ENCODE data around the gene NRIP2.

Gene NRIP2

DNA sequence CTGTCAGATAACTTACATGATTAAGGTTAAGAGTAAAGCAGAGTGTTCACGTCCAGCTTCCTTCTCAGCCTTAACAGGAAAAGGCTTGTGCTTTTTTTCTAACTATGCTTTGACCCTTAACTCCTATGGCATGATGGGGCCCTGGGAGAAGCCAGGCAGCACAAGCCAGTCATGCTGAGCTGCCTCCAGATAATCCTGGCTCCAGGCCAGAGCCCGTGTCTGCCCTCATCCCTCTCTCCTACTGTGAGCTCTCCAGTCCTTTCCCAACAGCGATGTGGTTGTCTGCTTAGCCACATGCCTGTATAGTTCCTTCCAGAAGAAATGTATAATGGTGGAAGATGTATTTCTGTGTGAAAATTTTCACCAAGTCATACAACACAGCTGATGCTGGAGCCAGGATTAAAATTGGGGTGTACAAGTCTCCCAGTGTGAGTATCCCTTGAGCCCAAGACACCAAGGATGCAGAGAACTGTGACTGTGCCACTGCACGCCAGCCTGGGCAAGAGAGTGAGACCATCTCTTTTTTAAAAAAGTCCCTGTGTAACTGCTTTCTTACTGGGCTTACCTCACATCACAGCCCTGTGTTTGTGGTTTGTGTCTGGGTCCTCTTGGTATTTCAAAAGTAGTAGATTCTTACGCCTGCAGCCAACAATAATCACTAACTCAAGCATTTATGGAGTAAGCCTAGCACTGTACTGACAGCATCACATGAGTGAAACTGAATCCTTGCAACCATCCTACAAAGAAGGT, 30.3 kb downstream of the NRIP2 start:
- no peak for DNase-seq (ENCODE audit: low read depth)

DNA sequence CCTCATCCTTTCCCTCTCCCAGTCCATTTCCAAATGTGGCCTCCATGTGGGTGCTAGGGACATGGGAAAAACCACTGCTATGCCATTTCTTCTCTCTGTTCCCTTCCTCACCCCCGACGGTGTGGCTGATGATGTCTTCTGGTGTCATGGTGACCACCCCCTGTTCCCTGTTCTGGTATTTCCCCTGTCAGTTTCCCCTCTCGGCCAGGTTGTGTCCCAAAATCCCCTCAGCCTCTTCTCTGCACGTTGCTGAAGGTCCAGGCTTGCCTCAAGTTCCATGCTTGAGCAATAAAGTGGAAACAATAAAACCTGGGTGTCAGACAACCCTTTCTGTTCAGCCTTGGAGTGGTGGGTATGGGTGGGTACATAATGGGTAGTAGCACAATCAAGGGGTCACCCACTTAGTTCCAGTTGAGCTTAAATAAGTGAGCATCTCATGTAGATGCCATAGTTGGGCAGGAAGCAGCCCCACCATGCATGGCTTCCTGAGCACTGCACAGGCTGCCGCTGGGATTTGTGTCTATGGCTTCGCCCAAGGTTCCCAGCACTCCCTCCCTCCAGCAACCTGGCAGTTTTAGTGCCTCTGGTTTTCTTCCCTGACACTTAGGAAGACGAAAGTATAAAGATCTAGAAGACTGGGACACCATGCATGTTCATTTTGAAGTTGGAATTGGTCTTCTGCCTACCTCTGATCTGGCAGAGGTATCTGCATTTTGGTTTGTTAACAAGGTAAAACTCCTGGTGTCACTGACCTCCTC, 31.0 kb downstream of the NRIP2 start:
- no peak for DNase-seq (ENCODE audit: low read depth)

DNA sequence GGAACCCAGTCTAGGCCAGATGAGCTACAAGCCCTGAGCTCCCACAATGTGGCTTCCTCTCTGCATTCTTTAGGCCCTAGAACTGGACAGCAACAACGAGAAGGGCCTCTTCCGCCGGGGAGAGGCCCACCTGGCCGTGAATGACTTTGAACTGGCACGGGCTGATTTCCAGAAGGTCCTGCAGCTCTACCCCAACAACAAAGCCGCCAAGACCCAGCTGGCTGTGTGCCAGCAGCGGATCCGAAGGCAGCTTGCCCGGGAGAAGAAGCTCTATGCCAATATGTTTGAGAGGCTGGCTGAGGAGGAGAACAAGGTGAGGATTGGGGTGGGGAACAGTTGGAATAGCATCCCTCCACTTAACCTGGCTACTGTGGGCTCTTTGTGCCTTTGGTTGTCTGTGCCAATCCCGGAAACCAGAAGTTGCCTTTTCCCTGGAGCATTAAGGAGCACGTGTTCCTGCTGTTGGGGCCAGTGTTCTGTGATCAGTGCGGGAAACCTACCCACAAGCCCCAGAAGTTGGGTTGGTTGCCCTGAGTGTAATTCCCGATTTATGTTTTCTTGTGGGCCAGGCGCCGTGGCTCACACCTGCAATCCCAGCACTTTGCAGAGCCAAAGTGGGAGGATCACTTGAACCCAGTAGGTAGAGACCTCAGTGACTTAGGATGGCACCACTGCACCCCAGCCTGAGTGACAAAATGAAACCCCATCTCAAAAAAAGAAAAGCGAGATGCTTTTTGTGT, 33.6 kb downstream of the NRIP2 start:
- DNase-seq (ENCODE audit: low read depth): no peak

DNA sequence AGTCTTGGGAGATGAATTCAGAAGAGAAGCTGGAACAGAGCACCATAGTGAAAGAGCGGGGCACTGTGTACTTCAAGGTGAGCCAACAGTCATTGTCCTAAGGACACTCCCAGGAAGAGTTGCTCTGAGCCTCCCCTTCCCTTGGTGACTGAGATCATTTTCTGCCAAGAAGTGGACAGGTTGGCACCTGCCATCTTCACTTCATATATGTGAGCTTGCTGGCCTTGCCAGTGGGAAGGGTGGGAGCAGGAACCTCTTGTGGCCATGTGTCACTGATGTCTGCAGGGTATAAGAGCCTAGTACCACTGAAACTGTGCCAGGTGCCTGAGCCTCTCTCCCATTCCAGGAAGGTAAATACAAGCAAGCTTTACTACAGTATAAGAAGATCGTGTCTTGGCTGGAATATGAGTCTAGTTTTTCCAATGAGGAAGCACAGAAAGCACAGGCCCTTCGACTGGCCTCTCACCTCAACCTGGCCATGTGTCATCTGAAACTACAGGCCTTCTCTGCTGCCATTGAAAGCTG, 34.7 kb downstream of the NRIP2 start:
- DNase-seq (ENCODE audit: low read depth): no peak

DNA sequence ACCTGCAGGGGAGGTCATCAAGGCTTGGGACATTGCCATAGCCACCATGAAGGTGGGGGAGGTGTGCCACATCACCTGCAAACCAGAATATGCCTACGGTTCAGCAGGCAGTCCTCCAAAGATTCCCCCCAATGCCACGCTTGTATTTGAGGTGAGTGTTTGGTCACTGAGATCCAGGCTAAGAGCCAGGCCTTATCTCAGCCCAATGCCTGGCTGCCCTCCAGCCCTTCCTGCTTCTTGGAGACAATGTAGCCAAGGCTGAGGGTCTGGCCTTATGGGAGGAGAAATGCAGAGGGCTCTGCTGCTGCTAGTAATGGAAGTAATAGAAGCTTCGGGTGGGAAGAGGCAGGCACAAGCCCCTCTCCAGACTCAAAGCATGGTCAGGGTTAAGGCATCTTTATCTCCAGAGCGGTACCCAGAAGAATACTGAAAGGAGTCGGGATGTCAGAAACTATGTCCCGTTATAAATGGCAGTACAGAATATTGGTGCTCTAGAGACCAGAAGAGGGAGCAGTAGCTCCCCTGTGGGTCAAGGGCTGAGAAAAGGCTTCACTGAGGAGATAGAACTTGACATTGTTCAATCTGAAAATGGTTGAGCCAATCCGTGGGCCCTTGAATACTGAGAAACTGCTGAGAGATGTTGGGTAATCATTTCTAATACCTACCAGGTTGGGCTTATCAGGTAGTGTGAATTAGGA, 37.0 kb downstream of the NRIP2 start:
- DNase-seq (ENCODE audit: low read depth): no peak

DNA sequence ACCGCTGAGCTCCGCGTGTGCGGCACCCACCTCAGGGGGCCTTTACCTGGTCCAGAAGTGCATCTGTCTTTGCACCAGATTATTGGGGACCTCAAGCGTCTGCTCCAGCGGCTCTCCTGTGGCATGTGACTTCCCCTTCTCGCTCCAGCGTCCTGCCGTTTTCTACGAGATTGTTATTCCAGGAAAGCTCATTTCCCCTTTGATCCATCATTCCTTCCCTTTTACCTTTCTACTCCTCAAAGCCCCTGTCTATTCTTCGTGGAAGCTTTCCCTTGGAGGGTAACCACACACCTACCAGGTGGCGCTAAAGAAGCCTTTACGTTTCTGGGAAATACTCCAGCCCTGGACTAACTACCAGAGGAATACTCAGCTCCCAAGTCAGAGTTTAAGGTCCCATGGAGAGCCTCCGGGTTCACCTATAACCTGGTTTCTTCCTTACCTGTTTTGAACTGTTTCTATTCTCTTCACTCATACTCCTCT, 38.6 kb downstream of the NRIP2 start:
- DNase-seq (ENCODE audit: low read depth): no peak

DNA sequence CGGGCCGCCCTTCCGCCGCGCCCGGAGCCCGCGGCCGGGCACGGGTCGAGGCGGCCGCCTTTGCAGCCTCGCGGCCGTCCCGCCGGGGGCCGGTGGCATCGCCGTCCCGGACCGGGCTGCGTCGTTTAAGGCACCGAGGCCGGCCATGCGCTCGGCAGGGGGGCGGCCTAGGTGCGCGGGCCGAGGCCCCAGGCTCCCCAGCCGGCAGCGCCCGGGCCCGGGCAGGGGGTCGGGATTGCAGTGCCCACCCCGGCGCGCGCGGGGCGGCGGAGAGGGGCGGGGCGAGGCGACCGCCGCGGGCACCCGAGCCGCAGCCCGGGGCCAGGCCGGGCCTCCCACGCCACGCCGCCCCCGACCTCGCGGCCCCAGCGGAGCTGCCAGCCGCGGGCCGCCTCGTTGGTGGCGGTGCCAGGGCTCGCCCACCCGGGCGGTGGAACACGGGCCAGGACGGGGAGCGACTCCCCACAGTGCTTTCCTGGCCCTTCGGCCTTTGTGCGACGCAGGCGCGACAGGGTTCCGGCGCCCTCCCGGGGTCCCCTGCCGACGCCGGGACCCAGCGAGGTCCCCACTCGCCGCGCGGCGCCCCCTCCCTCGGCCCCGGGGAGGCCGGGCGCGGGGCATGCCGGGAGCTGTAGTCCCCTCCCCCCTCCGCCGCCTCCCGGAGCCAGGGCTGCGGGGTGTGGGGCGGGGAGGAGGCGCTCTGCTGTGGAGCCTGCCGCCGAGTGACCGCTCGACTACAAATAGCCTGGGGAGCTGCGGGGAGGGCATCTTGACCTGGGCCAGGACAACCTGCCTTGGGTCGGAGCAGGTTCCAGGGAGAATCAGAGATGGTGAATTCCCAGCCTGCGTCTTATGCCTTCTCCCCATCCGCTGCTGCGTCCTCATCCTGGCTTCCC, 39.3 kb downstream of the NRIP2 start:
- DNase-seq (ENCODE audit: low read depth): no peak

DNA sequence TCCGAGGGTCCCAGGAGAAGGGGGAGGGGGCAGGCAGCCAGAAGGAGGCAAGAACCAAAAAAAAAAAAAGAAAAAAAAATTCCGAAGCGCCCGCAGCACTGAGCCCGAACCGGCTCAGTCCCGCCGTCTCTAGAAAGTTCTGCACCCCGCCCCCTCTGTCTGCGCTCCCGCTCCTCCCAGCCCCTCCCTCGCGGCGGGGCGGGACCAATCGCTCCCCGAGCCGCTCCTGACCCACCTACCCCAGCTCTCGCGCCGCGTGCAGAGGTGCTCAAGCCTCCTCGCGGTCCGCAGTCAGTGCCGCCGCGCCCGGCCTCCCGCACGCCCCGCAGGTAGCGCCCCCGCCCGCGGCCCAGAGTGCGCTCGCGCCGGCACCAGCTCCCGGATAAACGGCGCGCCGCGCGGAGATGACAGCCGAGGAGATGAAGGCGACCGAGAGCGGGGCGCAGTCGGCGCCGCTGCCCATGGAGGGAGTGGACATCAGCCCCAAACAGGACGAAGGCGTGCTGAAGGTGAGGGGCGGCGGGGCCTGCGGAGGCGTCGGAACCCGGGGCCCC, 40.0 kb downstream of the NRIP2 start, which contains the start of gene FKBP4:
TSS of gene FKBP4 (plus strand) at position 235 of the 554 bp plus-strand sequence. CDS start at position 405, 170 bp downstream.
- peak; percentile 43 for DNase-seq (ENCODE audit: low read depth)

DNA sequence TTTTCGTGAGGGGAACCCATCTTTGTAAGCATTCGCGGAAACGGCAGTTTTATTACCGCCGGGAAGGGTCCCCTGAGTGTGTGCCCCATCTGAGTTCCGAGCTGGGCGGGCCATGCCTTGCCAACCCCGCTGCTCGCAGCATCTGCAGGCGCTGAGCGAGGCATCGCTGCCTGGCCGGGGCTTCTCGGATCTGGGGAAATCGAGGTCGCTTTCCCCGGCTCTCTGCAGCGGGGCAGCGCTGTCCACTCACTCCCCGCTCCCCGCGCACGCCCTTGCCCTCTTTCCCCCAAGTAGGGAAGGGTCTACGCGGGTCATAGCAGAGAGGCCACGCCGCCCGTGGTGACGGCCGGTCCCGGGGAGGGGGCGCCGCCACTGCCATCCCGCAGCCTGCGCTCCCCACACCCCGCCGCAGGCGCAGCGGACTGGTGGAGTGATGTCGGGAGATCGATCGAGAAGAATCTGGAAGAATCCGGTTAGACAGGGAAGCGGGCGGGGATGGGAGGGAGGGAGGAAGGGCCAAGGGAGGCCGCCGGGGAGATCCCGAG, 40.6 kb downstream of the NRIP2 start:
- DNase-seq (ENCODE audit: low read depth): no peak

DNA sequence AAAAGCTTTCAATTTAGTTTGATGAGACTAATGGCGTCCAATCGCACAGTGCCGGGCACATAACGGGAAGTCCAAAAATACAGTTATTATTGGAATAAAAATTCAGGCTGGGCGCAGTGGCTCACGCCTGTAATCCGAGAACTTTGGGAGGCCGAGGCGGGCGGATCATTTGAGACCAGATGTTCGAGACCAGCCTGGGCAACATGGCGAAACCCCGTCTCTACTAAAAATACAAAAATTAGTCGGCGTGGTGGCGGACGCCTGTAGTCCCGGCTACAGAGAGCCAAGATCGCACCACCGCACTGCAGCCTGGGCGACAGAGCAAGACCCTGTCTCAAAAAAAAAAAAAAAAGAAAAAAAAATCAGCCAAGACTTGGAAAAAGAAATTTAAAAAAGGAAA, 41.3 kb downstream of the NRIP2 start:
- no peak for DNase-seq (ENCODE audit: low read depth)

DNA sequence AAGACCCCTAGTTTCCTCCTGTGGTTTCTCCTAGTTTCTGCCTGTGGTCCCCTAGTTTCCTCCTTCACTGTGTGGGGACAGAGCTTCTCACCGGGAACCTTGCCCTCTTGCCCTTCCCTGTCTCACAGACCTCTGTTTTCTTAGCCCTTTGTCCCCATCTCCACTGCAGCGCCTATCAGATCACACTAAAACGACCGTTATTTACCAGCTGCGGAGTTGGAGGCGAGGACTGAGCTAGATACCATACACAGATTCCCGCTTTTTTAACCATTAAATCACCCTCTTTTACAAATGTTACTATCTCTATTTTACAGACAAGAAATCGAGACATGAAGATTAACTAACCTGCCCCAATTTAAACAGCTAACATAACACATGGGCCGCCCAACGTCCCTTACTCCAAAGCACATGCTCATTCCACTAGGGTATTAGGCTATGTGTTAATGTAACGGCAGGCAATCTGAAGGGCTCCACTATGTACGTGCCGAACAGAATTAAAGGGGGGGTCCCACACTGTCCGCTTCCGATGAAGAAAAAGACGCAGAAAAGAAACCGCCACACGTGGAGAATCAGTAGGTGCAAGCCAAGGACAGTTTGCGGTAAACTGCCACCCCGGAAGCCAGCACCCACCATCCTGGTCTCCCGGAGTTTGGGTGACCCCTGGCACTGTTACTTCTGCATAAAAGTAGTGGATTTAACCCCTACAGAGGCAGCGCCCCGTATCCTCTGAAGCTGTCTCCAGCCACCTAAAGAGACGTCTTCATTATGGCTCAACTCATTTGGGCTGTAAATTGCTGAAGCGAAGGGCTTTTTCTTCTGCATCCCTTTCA, 41.9 kb downstream of the NRIP2 start:
- no peak for DNase-seq (ENCODE audit: low read depth)

DNA sequence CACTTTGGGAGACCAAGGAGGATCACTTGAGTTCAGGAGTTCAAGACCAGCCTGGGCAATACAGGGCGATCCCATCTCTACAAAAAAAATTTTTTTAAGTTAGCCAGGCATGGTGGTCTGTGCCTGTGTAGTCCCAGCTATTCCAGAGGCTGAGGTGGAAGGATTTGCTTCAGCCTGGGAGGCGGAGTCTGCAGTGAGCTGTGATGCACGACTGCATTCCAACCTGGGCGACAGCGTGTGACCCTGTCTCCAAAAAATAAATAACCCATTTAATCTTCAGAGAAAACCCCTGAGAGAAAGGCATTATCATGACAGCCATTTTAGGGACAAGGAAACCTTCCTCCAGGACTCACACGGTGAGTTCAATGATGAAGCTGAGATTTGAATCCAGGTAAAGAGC, 43.7 kb downstream of the NRIP2 start:
- DNase-seq (ENCODE audit: low read depth): no peak

DNA sequence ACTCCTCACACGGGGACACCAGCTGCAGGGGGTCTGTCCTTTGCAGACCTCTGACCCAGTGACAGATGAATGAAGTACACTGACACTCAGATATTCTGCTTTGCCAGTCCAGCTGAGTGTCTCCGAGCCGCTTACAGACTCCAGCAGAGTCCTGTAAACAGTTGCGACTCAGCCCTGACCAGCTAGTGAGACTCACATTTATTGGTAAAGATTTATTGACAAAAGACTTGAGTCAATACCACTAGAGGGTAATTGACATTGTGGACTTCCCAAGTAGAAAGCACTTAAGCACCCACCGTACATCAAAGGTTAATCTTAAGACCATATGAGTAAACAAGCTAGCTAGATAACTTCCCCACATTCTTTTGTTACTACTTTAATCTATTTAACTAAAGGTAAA, 49.8 kb downstream of the NRIP2 start:
- no peak for DNase-seq (ENCODE audit: low read depth)

DNA sequence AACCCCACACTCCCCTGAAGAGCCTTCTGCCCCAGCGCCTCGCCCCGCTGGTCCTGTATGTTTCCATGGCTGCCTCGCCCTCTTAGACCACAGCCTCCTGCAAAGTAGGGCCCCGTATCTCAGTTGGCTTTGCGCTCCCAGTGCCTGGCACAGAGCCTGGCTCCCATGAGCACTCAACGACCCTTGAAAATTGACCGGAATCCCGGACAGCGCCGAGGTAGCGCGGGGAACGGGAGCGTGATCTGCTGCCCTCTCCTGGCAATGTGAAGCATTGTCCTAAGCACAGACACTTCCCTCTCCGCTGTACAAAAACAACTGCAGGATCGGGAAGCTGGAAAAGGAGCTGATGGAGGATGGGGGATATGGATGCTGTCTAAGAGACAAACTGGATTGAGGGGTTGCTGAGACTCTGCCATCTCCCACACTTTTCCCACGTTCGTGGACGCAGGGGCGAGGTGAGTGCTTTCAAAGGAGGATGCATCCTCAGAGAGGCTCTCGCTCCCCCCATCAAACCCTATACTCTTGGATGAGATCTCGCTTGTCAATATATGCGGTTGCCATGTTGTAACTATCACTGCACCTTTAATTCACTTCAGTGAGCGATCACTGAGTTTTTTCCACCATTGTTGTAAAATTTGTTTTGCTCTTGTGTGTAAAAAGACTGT, 50.8 kb downstream of the NRIP2 start:
- no peak for DNase-seq (ENCODE audit: low read depth)

DNA sequence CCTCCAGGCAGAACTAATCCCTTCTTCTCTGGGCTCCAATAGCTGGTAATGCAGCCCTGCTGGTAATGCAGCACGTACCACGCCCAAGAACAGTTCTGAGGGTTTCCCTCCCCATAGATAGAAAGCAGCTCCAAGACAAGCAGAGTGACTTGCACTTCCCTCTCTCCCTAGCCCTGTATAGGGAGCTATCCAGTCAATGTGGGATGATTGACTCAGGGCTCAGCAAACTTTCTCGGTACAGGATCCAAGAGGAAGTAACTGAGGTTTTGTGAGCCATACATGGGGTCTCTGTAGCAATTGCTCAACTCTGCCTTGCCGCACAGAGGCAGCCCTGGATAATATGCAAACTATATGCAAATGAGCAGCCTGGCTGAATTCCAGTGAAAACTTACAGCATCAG, 55.6 kb downstream of the NRIP2 start:
- no peak for DNase-seq (ENCODE audit: low read depth)

DNA sequence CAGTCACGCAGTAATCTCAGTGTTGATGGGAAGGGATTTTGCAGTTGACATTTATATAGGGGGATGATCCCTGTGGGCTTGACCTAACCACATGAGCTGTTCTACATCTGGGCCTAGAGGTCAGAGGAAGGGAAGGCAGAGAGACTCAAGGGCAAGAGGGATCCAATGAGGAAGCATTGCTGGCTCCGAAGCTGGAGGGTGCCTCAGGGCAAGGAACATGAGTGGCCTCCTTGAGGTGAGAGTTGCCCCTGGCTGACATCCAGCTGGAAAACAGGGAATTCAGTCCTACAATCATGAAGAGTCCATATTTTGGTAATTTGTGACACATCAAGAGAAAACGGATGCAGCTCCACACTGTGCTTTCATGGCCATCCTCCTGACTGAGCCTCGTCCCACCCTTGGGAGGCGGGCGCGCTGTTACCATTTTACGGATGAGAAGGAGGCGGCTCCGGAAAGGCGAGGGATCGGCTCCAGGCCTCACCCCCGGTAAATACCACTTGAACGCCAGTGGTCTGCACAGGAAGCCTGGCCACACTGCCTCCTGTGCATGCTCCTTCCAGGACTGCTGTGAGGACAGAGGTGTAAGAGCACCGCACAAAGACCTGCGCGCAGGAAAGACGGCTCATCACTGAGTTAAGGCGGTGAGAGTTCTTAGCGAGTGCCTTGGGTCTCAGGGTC, 58.6 kb downstream of the NRIP2 start:
- no peak for DNase-seq (ENCODE audit: low read depth)

DNA sequence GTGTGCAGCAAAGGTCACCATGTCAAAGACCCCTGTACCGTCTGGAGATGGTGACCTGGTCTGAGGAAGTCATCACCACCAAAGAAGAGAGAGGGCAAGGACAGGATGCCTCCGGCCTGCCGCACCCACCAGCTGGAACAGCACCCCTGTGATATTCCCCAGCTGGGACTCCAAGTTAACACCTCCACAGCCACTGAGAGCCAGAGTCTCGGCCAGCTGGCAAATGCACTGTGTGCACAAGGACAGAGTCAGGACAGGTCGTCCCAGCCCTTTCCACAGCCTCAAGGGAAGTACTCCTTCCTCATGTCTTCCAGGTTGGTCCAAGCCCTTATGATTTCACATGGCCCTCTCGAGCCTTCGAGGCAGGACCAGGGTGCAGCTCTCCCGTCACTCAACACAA, 59.4 kb downstream of the NRIP2 start:
- DNase-seq (ENCODE audit: low read depth): no peak
